ENCODE results near the gene INPP1.

- TF ChIP-seq CTCF (conservative IDR thresholded peaks at IDR 0.05) = no peak
- no peak for TF ChIP-seq EZH2 (IDR thresholded peaks at IDR 0.05; ENCODE audit: low read depth)
Measured at GRCh38 chr2:190365499-190366204, 22.3 kb downstream of the INPP1 start.
